DMS79 treated with DMSO at 0.1 percent for 48 hours (cell line): ENCODE results near the gene SORL1-AS1.

Experiments used
- DNase-seq: peaks from one replicate; lab custom pipeline; 2025; lab: John Stamatoyannopoulos, UW

The SORL1-AS1 gene

DNA sequence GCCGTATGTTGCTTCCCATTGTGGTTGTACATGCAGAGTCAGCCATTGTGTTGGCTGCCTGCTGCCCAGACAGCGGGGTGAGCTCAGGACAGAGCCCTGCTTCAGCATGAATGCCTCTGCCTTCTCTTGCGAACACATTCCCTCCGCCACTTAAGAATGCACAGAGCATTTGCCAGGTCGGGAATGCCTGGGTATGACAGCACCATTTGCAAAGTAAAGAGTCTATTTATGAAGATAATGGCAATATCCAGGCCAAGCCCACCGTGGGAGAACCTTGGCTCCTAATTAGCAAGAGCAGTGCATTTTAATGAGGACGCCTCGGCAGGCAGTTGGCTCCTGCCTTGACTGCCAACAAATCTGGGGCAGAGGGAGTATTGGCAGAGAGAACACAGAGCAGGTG lies 63.1 kb downstream of the SORL1-AS1 start:
- DNase-seq = peak; percentile 33
